ENCODE measurements around the gene ENDOV.

DNA sequence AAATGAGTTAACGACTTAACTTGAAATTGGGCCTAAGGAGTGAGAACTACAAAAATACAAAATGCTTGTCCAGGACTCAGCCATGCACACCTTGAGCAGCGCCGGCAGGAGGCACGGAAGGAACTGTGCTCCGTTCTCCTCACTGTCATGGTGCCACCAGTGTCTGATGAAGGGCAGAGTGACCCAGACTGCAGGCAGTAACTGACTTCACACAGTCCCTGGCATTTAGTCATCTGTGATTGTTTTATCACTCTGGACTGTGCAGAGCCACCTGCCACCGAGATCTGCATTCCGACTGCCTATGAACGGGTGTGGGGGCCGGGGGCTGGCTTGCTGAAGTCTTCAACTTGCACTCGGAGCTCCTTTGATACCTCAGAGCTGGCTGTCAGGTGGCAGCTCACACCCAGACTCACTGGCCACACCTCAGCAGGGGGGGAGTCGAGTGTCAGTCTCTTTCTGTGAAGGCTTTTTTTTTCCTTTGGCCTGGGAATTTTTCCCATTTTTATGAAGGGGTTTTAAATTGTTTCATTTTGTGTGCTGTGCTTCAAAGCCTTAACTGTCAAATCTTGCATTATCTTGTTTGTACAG, 20.2 kb upstream of the ENDOV start:
- TF ChIP-seq CTCF (IDR thresholded peaks at IDR 0.05; ENCODE audit: extremely low read depth in 1 of 2, insufficient read depth in 1 of 2, low read depth in 1 of 2, low read length in 2 of 2) (no peak), POLR2A (IDR thresholded peaks at IDR 0.05; ENCODE audit: low read depth, low read length) (no peak), POLR2AphosphoS5 (IDR thresholded peaks at IDR 0.05; ENCODE audit: insufficient read depth, low read depth, low read length) (no peak), EZH2 (IDR thresholded peaks at IDR 0.05; ENCODE audit: borderline replicate concordance, low read depth, low read length, severe bottlenecking) (no peak), MYC (IDR thresholded peaks at IDR 0.05; ENCODE audit: low read depth, low read length) (no peak), MAX (IDR thresholded peaks at IDR 0.05; ENCODE audit: insufficient read depth, insufficient read length) (no peak), GATA2 (IDR thresholded peaks at IDR 0.05; ENCODE audit: insufficient read depth, insufficient read length, low read depth, low read length) (no peak)

All from endothelial cell of umbilical vein (primary cell).